ENCODE measurements around the gene NR4A3. TPM values are rescaled to one million over a fixed set of nuclear protein-coding genes. Genes with fewer than 3 reads are reported as not detected.
A peak's percentile ranks its signal among the peaks of the same experiment; 100 is the strongest.
"Not testable (repeated sequence)": the region's sequence is repeated elsewhere in the genome, so short reads cannot be mapped to it uniquely, and the experiment has no call there.

The NR4A3 gene
- total RNA-seq, result 124 TPM
- long read RNA-seq, partial matches to known transcripts, result 54 of 67 reads
- long read RNA-seq, other reads (novel, unspliced or antisense), result 13 of 67 reads

DNA sequence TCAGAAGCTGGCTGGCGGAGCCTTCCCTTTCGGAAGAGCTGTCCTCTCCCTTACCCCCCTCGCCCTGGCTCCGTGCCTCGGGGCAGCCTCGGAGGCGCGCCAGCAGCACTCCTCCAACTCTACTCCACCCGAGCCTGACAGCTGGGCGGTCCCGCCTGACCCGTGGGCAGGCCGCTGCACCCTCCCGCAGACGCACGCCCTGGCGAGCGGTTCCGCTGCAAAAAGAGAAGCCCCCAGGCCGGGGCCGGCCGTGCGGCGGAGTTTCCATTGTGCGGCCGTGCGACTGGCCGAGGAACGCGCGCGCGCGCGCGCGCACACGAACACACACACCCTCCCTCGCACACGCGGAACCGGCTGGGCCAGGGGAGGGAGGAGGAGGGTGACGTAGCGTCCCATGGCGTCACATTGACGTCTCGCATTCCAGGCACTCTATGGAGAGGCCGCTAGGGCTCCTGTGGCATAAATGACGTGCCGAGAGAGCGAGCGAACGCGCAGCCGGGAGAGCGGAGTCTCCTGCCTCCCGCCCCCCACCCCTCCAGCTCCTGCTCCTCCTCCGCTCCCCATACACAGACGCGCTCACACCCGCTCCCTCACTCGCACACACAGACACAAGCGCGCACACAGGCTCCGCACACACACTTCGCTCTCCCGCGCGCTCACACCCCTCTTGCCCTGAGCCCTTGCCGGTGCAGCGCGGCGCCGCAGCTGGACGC, at the start of gene NR4A3:
Gene NR4A3, plus strand, starts transcription at position 490 of the 713 bp plus-strand sequence. CDS start 6,158 bp downstream, outside the sequence.
- DNase-seq (ENCODE audit: low spot score), result peak; percentile 95

DNA sequence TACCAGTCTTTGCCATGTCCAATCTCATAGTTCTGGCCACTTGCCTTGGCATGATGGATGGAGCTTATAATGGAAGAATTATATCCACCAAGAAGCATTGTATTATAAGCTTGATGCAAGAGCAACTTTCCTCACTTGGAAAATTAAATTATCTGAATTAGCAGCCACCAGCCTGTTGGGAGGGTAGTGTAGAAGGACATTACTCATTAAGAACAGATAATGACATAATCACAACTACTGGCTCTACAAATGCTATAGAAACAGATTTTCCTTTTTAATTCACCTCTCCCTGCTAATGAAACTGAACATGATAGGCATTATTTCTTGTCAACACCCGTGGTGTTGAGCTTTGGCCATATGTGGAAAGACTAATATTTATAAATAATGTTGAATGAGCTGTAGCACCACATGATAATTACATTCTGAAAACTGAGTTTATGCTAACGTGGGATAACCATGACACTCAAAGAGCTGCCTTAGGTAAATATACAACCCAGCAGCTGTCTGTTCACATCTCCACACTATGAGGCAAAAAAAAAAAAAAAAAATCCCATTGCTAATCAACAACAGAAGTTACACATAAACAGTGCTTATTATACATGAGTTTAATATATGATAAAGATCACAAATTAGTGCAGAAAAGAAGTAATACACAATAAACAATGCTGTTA, 48.1 kb upstream of the NR4A3 start:
- no peak for DNase-seq (ENCODE audit: low spot score)

DNA sequence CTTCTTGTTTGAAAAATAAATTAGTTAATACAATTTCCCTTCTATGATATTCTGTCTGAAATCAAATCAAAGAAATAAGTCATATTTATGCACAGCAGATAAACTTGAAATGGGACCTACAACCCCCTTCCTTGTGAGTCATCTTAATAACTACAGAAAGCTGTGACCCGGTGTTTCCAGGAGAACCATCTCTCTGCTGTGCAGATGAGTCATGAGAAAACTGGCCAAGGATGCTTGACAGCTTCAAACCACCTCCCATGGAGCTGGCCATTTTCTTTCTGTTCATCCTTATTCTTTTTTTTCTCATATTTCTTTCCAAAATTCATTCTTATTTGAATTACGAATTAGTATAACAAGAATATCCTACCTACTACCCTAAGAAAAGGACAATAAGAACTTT, 43.4 kb upstream of the NR4A3 start:
- no peak for DNase-seq (ENCODE audit: low spot score)

DNA sequence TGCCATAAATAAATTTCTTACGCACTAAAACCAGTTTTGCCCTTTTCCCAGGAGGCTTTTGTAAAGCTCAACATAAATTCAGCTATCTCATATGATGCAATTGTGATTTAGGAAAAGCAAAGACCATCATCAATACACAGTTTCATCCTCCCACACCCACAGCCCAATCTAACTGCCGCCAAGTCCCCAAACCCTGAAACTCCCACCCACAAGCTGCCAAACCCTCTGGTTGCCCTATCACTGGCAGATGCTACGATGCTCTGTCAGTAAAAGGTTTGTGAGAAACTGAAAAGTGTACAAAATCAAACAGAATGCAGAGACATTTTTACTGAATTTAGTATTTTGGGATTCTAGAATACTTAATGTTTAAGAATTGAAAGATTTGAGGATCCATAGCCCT, 42.8 kb upstream of the NR4A3 start:
- DNase-seq (ENCODE audit: low spot score), result no peak

DNA sequence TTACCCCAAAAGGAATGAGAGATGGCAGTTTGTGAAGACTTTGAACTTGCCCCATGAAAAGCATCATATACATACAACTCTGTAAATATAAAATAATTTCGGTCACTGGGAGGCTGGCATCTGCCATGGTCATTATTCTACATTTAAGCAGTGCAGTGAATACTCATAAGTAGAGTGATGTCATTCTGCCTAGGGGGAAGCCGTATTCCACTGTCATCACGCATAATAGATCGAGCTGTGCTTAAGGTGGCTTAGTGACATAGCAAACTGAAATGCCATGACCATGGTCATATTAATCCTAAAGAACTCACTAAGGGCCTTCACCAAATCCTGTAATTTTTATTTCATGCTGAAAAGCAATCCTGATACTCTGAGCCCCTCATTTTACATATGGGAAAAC, 42.4 kb upstream of the NR4A3 start:
- no peak for DNase-seq (ENCODE audit: low spot score)

DNA sequence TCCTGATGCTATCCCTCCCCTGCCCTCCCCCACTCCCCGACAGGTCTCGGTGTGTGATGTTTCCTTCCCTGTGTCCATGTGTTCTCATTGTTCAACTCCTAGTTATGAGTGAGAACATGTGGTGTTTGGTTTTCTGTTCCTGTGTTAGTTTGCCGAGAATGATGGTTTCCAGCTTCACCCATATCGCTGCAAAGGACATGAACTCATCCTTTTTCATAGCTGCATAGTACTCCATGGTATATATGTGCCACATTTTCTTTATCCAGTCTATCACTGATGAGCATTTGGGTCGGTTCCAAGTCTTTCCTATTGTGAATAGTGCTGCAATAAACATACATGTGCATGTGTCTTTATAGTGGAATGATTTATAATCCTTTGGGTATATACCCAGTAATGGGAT, 39.3 kb upstream of the NR4A3 start:
- DNase-seq (ENCODE audit: low spot score), result not testable (repeated sequence)

DNA sequence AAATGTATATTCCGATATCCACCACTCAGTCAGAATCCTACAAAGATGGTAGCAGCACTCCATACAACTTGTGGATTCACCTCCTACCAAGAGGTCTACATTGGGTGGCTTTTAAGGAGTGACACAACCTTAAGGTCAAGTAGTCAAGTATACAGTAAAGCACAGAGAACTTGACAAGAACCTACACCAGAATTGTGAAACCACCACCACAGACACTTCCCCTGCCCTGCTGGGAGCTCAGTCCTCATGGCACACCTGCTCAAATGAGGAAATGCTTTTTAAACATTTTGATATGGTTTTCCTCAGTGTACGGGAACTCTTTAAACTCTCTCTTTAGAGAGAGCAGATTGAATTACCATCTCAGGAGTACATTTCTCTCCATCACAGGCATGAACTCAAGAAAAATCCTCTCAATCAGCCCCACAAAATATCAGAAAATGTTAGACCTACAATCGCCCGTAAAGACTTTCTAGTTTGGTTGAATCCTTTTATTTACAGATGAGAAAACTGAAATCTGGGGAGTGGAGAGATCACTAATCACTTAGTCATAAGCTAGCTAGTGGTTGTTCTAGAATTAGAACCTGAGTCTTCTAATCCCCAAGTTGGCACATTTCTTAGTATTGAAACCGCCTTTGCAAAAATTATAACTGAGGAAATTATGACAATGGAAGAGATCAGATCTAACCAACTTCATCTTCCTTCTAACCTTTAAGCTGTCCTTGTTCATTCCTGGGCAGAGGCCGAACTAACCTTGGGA, 38.5 kb upstream of the NR4A3 start:
- DNase-seq (ENCODE audit: low spot score), result no peak

DNA sequence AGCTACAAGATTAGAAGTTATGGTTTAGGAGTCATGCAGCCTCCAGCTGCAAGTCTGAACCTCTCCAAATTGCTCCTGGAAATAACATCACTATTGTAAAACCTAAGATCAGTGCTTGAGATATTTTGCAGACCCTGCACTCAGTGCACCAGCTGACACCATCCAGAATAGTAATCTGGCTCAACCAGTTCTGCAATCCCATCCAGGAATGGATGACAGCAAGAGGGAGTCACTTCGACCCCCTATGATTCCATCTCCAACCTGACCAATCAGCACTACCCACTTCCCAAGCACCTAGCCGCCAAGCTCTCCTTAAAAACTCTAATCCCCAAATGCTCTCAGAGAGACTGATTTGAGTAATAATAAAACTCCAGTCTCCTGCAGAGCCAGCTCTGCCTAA, 37.9 kb upstream of the NR4A3 start:
- no peak for DNase-seq (ENCODE audit: low spot score)

DNA sequence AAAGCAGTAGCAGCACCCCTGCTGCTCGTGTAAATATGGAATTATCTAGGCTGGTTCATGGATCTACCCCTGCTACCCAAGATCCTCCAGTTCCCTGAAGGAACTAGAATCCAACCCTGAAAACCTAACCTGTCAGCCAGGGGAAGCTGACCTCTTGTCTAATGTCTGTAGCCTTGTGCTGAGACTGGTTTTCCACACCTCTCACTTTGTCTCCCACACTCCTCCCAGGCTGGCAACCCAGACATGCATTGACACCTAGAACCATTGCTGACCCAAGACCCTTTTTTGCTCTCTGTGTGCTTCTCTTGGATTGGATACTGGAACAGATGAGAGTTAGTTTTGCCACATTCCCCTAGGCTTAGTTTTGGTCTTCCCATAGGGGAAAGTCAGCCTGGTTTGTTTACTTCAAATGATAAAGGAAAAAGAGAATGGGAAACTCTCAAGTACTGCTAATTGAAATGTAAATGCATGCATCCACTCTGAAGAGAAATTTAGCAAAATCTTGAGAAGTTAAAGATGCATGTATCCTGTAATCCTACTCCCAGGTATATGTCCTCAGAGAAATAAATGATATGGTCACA, 36.6 kb upstream of the NR4A3 start:
- no peak for DNase-seq (ENCODE audit: low spot score)

DNA sequence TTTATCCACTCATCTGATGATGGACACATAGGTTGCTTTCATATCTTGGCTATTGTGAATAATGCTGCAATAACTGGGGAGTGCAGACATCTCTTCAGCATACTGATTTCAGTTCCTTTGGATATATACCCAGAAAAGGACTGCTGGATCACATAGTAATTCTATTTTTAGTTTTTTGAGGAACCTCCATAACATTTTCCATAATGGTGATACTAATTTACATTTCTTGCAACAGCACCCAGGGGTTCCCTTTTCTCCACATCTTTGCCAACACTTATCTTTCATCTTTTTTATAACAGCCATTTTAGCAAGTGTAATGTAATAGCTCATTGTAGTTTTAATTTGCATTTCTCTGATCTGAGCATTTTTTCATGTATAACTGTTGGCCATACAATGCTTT, 34.1 kb upstream of the NR4A3 start:
- no peak for DNase-seq (ENCODE audit: low spot score)

DNA sequence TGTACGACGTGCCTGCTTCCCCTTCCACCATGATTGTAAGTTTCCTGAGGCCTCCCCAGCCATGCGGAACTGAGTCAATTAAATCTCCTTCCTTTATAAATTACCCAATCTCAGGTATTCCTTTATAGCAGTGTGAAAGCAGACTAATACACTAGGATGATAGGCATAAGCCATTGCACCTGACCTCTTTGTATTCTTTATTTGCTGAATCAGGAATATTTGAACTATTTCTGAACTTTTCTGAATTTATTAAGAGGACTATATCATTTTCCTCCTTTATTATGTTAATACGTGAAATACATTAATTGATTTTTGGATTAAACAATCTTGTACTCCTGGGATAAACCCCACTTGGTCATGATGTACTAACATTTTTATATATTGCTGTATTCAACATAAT, 28.2 kb upstream of the NR4A3 start:
- no peak for DNase-seq (ENCODE audit: low spot score)

DNA sequence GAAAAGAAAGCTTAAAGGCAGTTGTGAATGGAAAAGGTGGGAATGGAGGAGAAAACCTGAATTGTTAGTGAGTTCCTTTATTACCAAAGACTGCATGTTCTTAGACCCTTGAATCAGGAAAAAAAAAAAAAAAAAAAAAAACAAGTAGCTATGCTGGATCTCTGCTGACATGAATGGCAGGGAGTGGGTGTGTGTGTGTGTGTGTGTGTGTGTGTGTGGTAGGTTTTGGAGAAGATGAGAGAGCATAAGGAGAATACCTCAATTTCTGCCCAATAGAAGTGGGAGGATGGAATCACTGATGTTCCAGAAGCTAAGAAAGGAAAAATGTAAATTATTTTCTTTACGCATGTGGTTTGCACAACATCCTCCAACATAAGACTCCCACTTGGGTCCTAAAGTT, 25.5 kb upstream of the NR4A3 start:
- no peak for DNase-seq (ENCODE audit: low spot score)

DNA sequence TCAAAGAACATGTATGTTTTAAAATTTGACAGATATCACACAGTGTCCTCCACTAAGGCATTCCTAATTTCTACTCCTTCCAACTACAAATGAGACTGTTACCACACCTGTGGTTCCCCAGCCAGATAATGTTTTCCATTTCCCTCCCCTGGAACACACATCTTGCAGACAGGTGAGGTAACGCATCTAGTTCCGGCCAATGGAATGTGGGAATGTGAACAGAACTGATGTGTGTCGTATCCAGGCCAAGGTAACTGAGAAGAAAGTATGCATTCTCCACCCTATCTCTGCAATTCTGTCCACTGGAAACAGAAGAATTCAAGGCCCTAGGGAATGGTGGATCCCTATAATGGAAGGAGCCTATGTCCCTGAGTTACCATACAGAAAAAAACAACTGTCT, 19.9 kb upstream of the NR4A3 start:
- DNase-seq (ENCODE audit: low spot score), result no peak

DNA sequence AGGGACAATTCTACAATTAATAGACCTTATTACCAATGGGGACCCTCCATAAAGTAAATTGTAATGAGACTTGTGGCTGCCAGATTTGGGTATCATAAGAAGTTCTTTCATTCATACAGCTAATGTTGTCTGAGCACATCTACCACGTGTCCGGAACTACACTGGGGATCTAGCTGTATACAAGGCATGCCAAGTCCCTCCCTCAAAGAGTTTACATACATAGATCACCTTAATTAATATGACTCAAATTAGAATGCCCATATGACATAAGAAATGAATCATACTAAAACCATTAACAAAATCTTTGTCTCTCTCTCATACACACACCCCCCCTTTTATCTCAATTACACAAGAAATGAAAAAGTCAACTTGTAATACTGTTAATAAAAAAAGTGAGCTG, 18.0 kb upstream of the NR4A3 start:
- no peak for DNase-seq (ENCODE audit: low spot score)

DNA sequence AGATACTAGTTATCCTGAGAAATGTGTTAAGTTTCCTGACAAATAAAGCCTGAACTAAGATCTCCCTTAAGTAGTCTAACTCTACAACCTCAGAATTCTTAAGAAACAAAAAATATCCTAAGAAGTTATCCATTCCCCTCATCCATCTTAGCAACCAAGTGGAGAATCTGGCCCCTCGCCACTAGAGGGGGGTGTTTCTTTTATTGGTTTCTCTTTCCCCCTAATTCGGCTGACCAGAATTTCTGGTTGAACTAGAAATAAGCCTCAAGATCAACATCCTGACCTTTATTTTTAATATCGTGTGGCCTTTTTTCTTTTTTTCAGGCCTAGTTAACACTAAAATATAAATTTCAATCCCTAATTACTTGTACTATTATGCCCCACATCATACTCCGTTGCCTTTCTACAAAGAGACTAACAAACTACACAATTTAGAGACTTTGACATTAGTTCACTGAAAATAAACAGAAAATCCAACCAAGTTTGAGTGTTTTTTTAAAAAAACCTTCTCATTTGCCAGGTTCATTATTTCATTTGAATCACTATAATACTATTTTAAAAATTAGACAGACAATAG, 14.3 kb upstream of the NR4A3 start:
- DNase-seq (ENCODE audit: low spot score), result no peak

DNA sequence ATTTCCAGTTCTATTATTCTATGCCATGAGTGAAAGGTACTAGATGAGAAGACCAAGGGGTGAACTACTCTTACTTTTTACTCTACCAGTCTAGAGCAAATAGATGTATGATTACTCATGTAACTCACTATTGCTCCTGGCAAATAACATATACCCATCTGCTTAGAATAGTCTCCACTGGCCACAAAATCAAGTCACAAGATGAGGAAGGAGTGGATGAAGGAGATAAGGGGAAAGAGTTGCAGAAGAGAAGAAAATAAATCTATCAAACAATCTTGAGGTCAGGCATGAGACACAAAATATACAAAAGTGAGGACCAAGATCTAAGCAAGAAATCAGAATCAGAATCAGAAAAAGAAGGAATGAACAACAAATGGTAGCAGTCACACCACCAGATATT, 13.7 kb upstream of the NR4A3 start:
- no peak for DNase-seq (ENCODE audit: low spot score)

DNA sequence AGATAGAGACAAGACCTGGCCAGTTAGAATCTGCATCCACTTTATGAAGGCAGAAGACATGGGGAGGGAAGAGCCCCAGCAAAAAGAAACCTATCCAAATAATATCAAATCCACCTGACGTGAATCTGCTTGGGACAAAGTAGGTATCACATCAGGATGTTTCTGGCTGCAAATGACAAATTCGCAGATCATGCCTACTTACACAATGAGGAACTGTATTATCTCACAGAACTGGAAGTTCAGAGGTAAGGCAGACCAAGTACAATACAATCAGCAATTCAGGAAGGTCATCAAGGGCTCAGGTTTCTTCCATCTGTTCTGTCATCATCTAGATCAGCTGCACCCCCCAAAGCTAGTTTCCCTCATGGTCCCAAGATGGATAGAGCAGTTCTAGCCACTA, 13.2 kb upstream of the NR4A3 start:
- no peak for DNase-seq (ENCODE audit: low spot score)

DNA sequence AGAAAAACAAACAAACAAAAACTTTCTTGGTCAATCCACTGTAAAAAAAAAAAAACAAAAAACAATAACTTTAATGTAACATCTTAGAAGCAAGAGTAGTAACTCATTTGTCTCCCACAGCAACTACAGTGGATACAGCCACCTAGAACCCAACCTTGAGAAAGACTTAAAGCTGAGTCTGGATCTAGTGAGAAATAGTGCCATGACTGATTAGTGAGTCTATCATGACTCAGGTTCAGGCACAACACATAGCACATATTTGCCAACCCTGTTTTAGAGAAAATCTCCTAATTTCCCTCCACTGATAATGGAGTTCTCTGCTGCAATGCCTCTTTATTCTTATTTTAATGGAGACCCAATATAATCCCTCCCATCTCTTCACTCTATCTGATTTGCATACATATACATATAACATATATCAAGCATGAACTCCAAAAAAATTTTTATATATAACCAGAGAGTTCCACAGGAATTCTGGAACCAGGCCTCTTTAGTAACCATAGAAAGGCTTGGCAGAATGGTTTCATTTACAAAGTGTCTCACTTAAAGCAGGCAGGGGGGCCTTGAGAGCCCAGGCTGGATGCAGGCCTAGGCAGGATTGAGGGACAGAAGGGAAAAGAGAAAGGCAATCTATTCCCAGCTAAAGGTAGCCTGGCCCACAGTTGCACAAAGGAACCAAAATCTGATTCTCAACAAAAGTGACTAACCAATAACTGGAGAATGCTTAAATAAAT, 11.9 kb upstream of the NR4A3 start:
- no peak for DNase-seq (ENCODE audit: low spot score)

DNA sequence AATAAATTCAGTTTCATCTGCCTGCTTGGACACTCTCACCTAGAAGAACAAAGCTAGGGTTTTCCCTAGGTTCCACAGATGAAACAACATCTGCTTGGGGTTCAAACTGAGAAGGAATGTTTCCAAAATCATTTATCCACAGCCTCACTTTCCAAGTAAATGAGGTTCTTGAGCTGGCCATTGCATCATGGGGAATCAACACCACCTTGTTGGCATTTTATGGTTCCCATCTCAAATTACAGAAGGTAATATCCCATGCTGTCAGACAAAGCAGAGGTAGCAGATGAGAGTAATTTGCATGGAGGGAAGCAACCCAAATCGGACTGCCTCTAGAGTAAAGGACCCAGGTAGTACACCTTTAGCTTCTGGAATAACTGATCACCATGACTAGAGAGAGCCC, 10.5 kb upstream of the NR4A3 start:
- DNase-seq (ENCODE audit: low spot score), result no peak

DNA sequence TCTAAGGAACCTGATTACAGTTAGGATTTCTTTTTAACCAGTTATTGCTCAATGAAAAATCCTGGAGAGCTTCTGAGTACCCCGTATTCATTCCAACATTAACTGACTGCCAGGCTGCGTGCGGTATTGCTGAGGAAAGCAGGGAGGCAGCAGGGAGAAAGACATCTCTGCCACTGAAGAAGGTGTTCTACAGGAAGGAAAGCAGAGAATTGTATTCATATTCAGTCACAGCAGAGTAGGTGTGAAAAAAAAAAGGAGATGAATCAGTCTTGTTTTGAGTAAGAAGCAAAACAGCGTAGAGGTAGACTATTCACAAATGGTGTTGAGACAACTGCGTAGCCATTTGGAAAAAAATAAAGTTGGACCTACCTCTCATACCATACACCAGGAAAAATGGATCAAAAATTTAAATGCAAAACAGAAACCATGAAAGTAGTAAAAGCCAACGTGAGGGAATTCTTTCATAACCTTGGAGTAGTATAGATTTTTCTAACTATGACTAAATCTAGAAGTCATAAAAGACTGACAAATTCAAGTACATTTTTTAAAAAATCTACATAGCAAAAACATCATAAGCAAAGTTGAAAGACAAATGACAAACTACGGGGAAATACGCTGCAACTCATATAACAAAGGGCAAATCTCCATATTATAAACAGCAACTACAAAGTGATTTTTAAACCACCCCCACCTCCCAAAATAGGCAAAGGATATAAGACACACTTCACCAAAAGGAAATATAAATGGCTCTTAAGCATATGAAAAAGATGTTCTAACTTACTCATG, 9.9 kb upstream of the NR4A3 start:
- DNase-seq (ENCODE audit: low spot score), result no peak
